BE2C (cell line): ENCODE data around the gene SPARC.

Experiments used
- DNase-seq: peaks from one replicate; pipeline ENCODE4 v3.0.0-alpha.2; 2020
- H3K27me3 ChIP-seq: fragments of 250-450 bp; sonication (Bioruptor Pico); 2 replicates; pipeline ENCODE4 v1.5.1; 2020; ENCODE audit warnings: mild to moderate bottlenecking
- H3K36me3 ChIP-seq: fragments of 250-450 bp; sonication (Bioruptor Pico); 2 replicates; pipeline ENCODE4 v1.5.1; 2020; ENCODE audit warnings: mild to moderate bottlenecking
- H3K4me1 ChIP-seq: fragments of 250-450 bp; sonication (Bioruptor Pico); 2 replicates; pipeline ENCODE4 v1.5.1; 2020
- H3K4me3 ChIP-seq: 2 replicates; pipeline ENCODE4 v1.5.1; 2011; ENCODE audit warnings: low read depth, low read length
- H3K9me3 ChIP-seq: fragments of 250-450 bp; sonication (Bioruptor Pico); 2 replicates; pipeline ENCODE4 v1.5.1; 2020
- TF ChIP-seq, protein P1 (sequence below): IDR thresholded peaks from 2 replicates; pipeline ENCODE4 v1.5.1; 2012; ENCODE audit warnings: mild to moderate bottlenecking, low read depth, low read length

Gene SPARC

DNA sequence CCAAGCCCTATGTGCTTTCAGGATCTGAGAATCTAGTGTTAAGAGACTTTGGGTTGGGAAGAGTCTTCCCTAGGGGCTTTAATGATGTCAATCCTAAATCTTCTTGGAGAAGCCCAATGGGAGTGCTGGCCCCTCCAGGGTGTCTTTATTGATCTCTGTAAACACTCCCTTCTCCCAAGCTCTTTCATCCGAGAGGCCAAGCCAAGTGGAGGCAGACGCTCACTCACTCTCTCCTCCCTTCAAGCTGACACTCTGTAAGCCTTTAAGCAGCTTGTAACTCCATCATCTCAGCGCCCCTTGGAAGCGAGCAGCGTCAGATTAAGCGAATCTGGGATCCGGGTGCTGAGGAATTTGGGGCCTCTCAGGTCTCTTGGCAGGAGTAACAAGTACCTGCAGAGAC lies 37.7 kb downstream of the SPARC start:
- Histone ChIP-seq H3K9me3 (no peaks in the 10 kb centered on the region), H3K36me3 (no peaks in the 10 kb centered on the region), H3K27me3 (no peaks in the 10 kb centered on the region), H3K4me1 (no peaks in the 10 kb centered on the region), H3K4me3 (no peak overlapping the region)
- TF ChIP-seq, protein P1, sequence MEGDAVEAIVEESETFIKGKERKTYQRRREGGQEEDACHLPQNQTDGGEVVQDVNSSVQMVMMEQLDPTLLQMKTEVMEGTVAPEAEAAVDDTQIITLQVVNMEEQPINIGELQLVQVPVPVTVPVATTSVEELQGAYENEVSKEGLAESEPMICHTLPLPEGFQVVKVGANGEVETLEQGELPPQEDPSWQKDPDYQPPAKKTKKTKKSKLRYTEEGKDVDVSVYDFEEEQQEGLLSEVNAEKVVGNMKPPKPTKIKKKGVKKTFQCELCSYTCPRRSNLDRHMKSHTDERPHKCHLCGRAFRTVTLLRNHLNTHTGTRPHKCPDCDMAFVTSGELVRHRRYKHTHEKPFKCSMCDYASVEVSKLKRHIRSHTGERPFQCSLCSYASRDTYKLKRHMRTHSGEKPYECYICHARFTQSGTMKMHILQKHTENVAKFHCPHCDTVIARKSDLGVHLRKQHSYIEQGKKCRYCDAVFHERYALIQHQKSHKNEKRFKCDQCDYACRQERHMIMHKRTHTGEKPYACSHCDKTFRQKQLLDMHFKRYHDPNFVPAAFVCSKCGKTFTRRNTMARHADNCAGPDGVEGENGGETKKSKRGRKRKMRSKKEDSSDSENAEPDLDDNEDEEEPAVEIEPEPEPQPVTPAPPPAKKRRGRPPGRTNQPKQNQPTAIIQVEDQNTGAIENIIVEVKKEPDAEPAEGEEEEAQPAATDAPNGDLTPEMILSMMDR, result no peak
- no peak for DNase-seq

DNA sequence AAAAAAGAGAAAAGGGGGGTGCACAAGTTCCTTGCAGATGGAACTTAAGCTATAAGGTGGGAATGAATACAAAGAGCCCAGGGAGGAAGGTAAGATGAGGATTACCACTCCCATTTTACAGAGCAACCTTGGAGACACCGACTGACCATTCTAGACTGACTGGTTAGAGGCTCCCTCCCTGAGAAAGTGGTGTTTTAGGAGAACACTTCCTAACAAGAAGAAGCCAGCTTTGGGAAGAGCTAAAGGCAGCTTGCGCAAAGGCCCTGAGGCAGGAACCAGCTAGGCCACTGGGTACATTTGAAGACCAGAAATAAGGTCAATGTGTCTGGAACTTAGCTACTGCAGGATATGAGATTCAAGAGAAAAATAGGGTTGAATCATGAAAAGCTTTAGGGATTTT lies 38.6 kb downstream of the SPARC start:
- no peaks in the 10 kb centered on the region for H3K36me3 ChIP-seq
- no peaks in the 10 kb centered on the region for H3K4me1 ChIP-seq
- H3K4me3 ChIP-seq, result no peak overlapping the region
- no peaks in the 10 kb centered on the region for H3K9me3 ChIP-seq
- DNase-seq, result no peak
- H3K27me3 ChIP-seq, result no peaks in the 10 kb centered on the region
- TF ChIP-seq, protein P1, result no peak

DNA sequence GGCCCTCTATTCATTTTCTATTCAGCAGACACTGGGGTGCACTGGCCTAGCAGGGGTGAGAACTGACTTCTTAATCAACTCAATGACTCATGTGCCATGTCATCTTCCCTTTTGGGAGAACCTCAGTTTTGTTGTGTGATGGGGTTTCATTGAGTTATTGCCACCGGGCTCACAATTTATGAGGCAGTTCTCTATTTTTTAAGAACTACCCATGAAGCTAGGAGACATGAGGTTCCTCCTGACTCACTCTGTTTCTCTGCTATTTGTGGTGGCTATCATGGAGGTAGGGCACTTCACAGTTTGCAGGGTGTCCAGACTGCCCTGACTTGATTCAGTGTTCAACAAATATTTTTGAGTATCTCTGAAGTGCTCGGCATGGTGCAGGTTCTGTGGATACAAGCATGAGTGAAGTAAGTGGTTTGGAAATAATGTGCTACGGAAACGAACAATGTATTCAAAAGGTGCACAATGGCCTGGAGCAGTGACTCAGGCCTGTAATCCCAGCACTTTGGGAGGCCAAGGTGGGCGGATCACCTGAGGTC lies 39.3 kb downstream of the SPARC start:
- DNase-seq, result no peak
- H3K27me3 ChIP-seq, result no peaks in the 10 kb centered on the region
- H3K36me3 ChIP-seq, result no peaks in the 10 kb centered on the region
- H3K9me3 ChIP-seq, result no peaks in the 10 kb centered on the region
- TF ChIP-seq, protein P1, result no peak
- H3K4me3 ChIP-seq, result no peak overlapping the region
- no peaks in the 10 kb centered on the region for H3K4me1 ChIP-seq

DNA sequence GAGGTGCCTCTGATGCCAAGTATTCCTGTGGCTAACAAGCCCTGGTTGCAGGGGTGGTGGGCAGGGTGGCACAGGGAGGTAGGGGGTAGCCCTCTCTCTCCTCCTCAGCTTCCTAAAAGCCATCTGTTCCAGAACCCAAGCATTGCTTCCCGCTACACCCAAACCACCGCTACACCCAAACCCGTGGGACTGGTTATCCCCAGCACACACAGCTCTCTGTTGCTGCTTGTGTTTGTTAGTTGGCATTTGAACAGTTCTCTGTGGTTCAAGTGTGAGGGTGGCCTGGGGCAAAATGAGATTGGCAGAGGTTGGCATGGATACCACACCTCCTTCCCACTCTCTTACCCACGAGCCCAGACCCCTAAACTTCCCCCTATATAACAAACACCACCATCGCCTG lies 40.4 kb downstream of the SPARC start:
- DNase-seq, result no peak
- TF ChIP-seq, protein P1, result no peak
- Histone ChIP-seq H3K27me3 (no peaks in the 10 kb centered on the region), H3K36me3 (no peaks in the 10 kb centered on the region), H3K9me3 (no peaks in the 10 kb centered on the region), H3K4me3 (no peak overlapping the region), H3K4me1 (no peaks in the 10 kb centered on the region)

DNA sequence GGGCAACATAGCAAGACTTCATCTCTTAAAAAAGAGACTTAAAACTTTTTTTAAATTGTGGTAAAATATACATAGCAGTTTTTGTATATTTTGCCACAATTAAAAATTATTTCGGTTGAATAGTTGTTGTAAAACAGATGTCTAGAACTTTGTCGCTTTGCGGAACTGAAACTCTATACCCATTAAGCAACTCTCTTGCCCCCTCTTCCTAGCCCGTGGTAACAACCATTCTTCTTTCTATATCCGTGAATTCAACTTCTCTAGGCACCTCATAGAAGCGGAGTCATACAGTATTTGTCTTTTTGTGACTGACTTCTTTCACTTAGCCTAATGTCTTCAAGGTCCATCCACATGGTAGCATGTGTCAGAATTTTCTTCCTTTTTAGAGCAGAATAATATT lies 43.3 kb downstream of the SPARC start:
- H3K4me3 ChIP-seq, result no peak overlapping the region
- no peaks in the 10 kb centered on the region for H3K9me3 ChIP-seq
- TF ChIP-seq, protein P1, result no peak
- no peaks in the 10 kb centered on the region for H3K4me1 ChIP-seq
- no peaks in the 10 kb centered on the region for H3K36me3 ChIP-seq
- no peak for DNase-seq
- no peaks in the 10 kb centered on the region for H3K27me3 ChIP-seq

DNA sequence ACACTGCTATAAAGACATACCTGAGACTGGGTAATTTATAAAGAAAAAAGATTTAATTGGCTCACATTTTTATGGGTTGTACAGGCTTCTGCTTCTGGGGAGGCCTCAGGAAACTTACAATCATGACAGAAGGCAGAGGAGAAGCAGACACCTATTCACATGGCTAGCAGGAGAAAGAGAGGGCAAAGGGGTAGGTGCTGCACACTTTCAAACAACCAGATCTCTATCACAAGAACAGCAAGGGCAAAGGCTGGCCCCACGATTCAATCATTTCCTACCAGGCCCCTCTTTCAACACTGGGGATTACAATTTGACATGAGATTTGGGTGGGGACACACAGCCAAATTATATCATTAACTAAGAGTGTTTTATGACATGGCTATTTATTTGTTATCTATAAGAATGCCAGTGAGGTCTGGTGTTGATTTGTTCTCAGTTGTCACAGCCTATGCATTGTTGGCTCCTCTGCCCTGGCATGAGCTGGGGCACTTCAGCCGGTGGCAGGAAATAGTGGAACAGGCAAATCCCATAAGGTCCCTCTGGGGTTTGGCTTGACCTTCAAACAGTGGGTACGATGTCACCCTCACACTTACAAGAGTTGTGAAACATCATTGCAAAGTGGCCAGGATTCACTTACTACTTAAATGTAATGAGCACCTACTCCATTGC lies 44.1 kb downstream of the SPARC start:
- TF ChIP-seq, protein P1, result no peak
- no peaks in the 10 kb centered on the region for H3K36me3 ChIP-seq

More for the DNA sequence above, 44.1 kb downstream of the SPARC start:
- H3K4me3 ChIP-seq, result no peak overlapping the region
- no peaks in the 10 kb centered on the region for H3K9me3 ChIP-seq
- no peak for DNase-seq
- H3K27me3 ChIP-seq, result no peaks in the 10 kb centered on the region
- no peaks in the 10 kb centered on the region for H3K4me1 ChIP-seq
